Measurements from ENCODE around the gene NDUFA3. TPM values are rescaled to one million over a fixed set of nuclear protein-coding genes. Genes with fewer than 3 reads are reported as not detected.

The NDUFA3 gene
- total and polyA plus RNA-seq, 2 donors (not counting 1 experiment from before 2014, with no cell fraction given), result 55.4 to 94.4 TPM

- peak overlapping the region in 1 of 2 donors; percentile 32 for H3K27ac ChIP-seq (ENCODE audit: low read length in 2 of 2)
- ATAC-seq (ENCODE audit: low read depth) (no peak), DNase-seq (no peak)
- H4K20me1 ChIP-seq (ENCODE audit: control insufficient read depth, insufficient read depth, low read length, poor library complexity, severe bottlenecking), result peaks cover 87% of the 10 kb centered on the region
- H3K27me3 Mint-ChIP-seq, result no peaks in the 10 kb centered on the region
- ChIA-PET POLR2A (no interaction called here), CTCF (no interaction called here)
- H3K27me3 ChIP-seq (replicated peaks in 1 of 4; ENCODE audit: control extremely low read depth in 1 of 4, control insufficient read depth in 3 of 4, insufficient read depth in 4 of 4, low read length in 3 of 4), result no peaks in the 10 kb centered on the region
- H3K4me1 ChIP-seq (ENCODE audit: control insufficient read depth in 2 of 2, insufficient read depth in 2 of 2, low read length in 2 of 2), result peaks cover 16 to 21% of the 10 kb centered on the region in 2 donors
- no peak overlapping the region for H3K9ac ChIP-seq (ENCODE audit: low read length)
- WGBS (ENCODE audit: insufficient coverage), result 90% methylated on average over 2 of the region's 7 CpGs
- H3K4me2 ChIP-seq (replicated peaks; ENCODE audit: low read depth, low read length, poor library complexity, severe bottlenecking), result no peak overlapping the region
- H3K79me2 ChIP-seq (ENCODE audit: control insufficient read depth, insufficient read depth, low read length), result peaks cover 74% of the 10 kb centered on the region
- no peak overlapping the region for H2AFZ ChIP-seq (ENCODE audit: insufficient read depth, low read depth, low read length, poor library complexity, severe bottlenecking)
- H3K4me1 Mint-ChIP-seq, result peaks cover 37% of the 10 kb centered on the region
- H3K27ac Mint-ChIP-seq, result no peak overlapping the region
- intact Hi-C loops (cut with micrococcal nuclease), result no loop called here
- H3K9me3 ChIP-seq (ENCODE audit: control extremely low read depth in 1 of 3, control insufficient read depth in 2 of 3, insufficient read depth in 1 of 3, low read length in 2 of 3), result no peaks in the 10 kb centered on the region
- H3K9me3 Mint-ChIP-seq (ENCODE audit: insufficient read depth), result no peaks in the 10 kb centered on the region
- no peak overlapping the region for H3K4me3 ChIP-seq (ENCODE audit: control extremely low read depth in 1 of 5, extremely low read depth in 1 of 5, insufficient read depth in 1 of 5, low read depth in 2 of 5, low read length in 4 of 5)
- TF ChIP-seq CTCF (IDR thresholded peaks at IDR 0.05), result no peak
- no peak for TF ChIP-seq EZH2 (IDR thresholded peaks at IDR 0.05; ENCODE audit: borderline replicate concordance, insufficient read depth, low read depth, low read length, poor library complexity, severe bottlenecking)
- H3K4me3 Mint-ChIP-seq, result no peak overlapping the region
- peaks cover 0 to 69% of the 10 kb centered on the region in 2 experiments for H3K36me3 ChIP-seq (replicated peaks in 1 of 2; ENCODE audit: control extremely low read depth in 1 of 2, control insufficient read depth in 1 of 2, extremely low read depth in 1 of 2, insufficient read depth in 2 of 2, low read length in 1 of 2)
These were observed 39.6 kb downstream of the NDUFA3 start for GRCh38 chr19:54142166-54142780.

- H3K4me2 ChIP-seq (replicated peaks; ENCODE audit: low read depth, low read length, poor library complexity, severe bottlenecking), result no peak overlapping the region
- no peaks in the 10 kb centered on the region for H3K27me3 ChIP-seq (replicated peaks in 1 of 4; ENCODE audit: control extremely low read depth in 1 of 4, control insufficient read depth in 3 of 4, insufficient read depth in 4 of 4, low read length in 3 of 4)
- TF ChIP-seq CTCF (IDR thresholded peaks at IDR 0.05), result no peak
- no peak for TF ChIP-seq EZH2 (IDR thresholded peaks at IDR 0.05; ENCODE audit: borderline replicate concordance, insufficient read depth, low read depth, low read length, poor library complexity, severe bottlenecking)
- H3K4me1 ChIP-seq (ENCODE audit: control insufficient read depth in 2 of 2, insufficient read depth in 2 of 2, low read length in 2 of 2), result peaks cover 0 to 4% of the 10 kb centered on the region in 2 donors
- Mint-ChIP-seq H3K9me3 (ENCODE audit: insufficient read depth) (no peaks in the 10 kb centered on the region), H3K27me3 (no peaks in the 10 kb centered on the region), H3K4me1 (peaks cover 12% of the 10 kb centered on the region), H3K4me3 (no peak overlapping the region), H3K27ac (no peak overlapping the region)
- intact Hi-C loops (cut with micrococcal nuclease), result no loop called here
- 96% methylated on average over 25 of the region's 28 CpGs for WGBS (ENCODE audit: insufficient coverage)
- peaks cover 0 to 97% of the 10 kb centered on the region in 2 experiments for H3K36me3 ChIP-seq (replicated peaks in 1 of 2; ENCODE audit: control extremely low read depth in 1 of 2, control insufficient read depth in 1 of 2, extremely low read depth in 1 of 2, insufficient read depth in 2 of 2, low read length in 1 of 2)
- H2AFZ ChIP-seq (ENCODE audit: insufficient read depth, low read depth, low read length, poor library complexity, severe bottlenecking), result no peak overlapping the region
- DNase-seq (no peak), ATAC-seq (ENCODE audit: low read depth) (no peak)
- H3K9me3 ChIP-seq (ENCODE audit: control extremely low read depth in 1 of 3, control insufficient read depth in 2 of 3, insufficient read depth in 1 of 3, low read length in 2 of 3), result no peaks in the 10 kb centered on the region
- peaks cover 43% of the 10 kb centered on the region for H3K79me2 ChIP-seq (ENCODE audit: control insufficient read depth, insufficient read depth, low read length)
- POLR2A ChIA-PET, result no interaction called here
- CTCF ChIA-PET, result no interaction called here
- H4K20me1 ChIP-seq (ENCODE audit: control insufficient read depth, insufficient read depth, low read length, poor library complexity, severe bottlenecking), result peaks cover 83% of the 10 kb centered on the region
- no peak overlapping the region for H3K9ac ChIP-seq (ENCODE audit: low read length)
- no peak overlapping the region for H3K4me3 ChIP-seq (ENCODE audit: control extremely low read depth in 1 of 5, extremely low read depth in 1 of 5, insufficient read depth in 1 of 5, low read depth in 2 of 5, low read length in 4 of 5)
- H3K27ac ChIP-seq (ENCODE audit: low read length in 2 of 2), result no peak overlapping the region
These were observed 43.0 kb downstream of the NDUFA3 start for GRCh38 chr19:54145541-54146158.
